ENCODE data around the gene TOMM20. TPM values are rescaled to one million over a fixed set of nuclear protein-coding genes. Genes with fewer than 3 reads are reported as not detected.

The TOMM20 gene
- total RNA-seq, 1 experiment from 2014 or later: 184 TPM

- TF ChIP-seq AFF4 (CRISPR knock-in tag; IDR thresholded peaks at IDR 0.05; ENCODE audit: borderline replicate concordance) (no peak), ZBTB21 (CRISPR knock-in tag; IDR thresholded peaks at IDR 0.05; ENCODE audit: borderline replicate concordance) (no peak), ELF4 (CRISPR knock-in tag; IDR thresholded peaks at IDR 0.05; ENCODE audit: low read depth) (no peak), MAX (CRISPR knock-in tag; IDR thresholded peaks at IDR 0.05) (no peak)
Measured at GRCh38 chr1:235067396-235068157, 61.1 kb downstream of the TOMM20 start (continued).

- DNase-seq (ENCODE audit: low spot score): no peak
- ChIA-PET POLR2A (interaction anchor here (0.5 kb wide), 1 partner anchor 996 kb away, joined by 3 read pairs; no protein-coding TSS in a partner anchor), CTCF (interaction anchor here (1.0 kb wide), 1 partner anchor 30 kb away, joined by 3 read pairs; no protein-coding TSS in a partner anchor)
- ATAC-seq: no peak
- no peaks in the 10 kb centered on the region for H3K9me3 Mint-ChIP-seq
- H3K4me1 Mint-ChIP-seq: peaks cover 61% of the 10 kb centered on the region
- TF ChIP-seq IRF2 (CRISPR knock-in tag; IDR thresholded peaks at IDR 0.05; ENCODE audit: borderline replicate concordance, low read depth) (no peak), ZNF512 (CRISPR knock-in tag; IDR thresholded peaks at IDR 0.05; ENCODE audit: borderline replicate concordance) (no peak), ZSCAN18 (CRISPR knock-in tag; IDR thresholded peaks at IDR 0.05) (no peak), ATF6 (CRISPR knock-in tag; IDR thresholded peaks at IDR 0.05) (no peak), GABPB1 (CRISPR knock-in tag; IDR thresholded peaks at IDR 0.05) (no peak), JUN (CRISPR knock-in tag; IDR thresholded peaks at IDR 0.05) (no peak), ZNF396 (CRISPR knock-in tag; IDR thresholded peaks at IDR 0.05; ENCODE audit: borderline replicate concordance) (no peak)
- no peaks in the 10 kb centered on the region for H3K36me3 Mint-ChIP-seq
- peak overlapping the region; percentile 32; the same call in 1 of the 2 replicates for H3K27ac Mint-ChIP-seq
- H3K4me3 Mint-ChIP-seq: no peak overlapping the region
- H3K27me3 Mint-ChIP-seq (ENCODE audit: low read depth): no peaks in the 10 kb centered on the region
Measured at GRCh38 chr1:235063068-235063765, 65.4 kb downstream of the TOMM20 start.
